Keratinocyte (primary cell): ENCODE measurements around the gene PDE4C. TPM values are rescaled to one million over a fixed set of nuclear protein-coding genes. Genes with fewer than 3 reads are reported as not detected.

ENCODE experiments used
- DNase-seq: peaks from one replicate; pipeline ENCODE4 v3.0.0-alpha.2; 2011; ENCODE audit warnings: low read depth, missing footprints, low spot score
- FAIRE-seq: peaks from 2 replicates; lab custom pipeline; 2011; peaks lifted over from hg19 to GRCh38; lab: Jason Lieb, UNC
- H2AFZ ChIP-seq: 2 replicates; pipeline ENCODE4 v1.6.0; 2012; ENCODE audit warnings: low read length, control low read depth, inconsistent platforms; ENCODE audit not compliant: control insufficient read depth
- H3K27ac ChIP-seq: 2 replicates; pipeline ENCODE4 v1.5.1; 2011; ENCODE audit warnings: low read length; ENCODE audit not compliant: control insufficient read depth, insufficient read depth
- H3K27me3 ChIP-seq: 3 replicates; pipeline ENCODE4 v1.6.0; 2011; ENCODE audit warnings: low read length; ENCODE audit not compliant: control insufficient read depth, insufficient read depth; ENCODE audit errors: extremely low read depth
- H3K36me3 ChIP-seq, 2 experiments: 2 replicates in 1 of 2; 3 replicates in 1 of 2; pipeline ENCODE4 v1.5.1; 2011; ENCODE audit warnings: low read length in 2 of 2, mild to moderate bottlenecking in 1 of 2; ENCODE audit not compliant: control insufficient read depth in 2 of 2, insufficient read depth in 2 of 2; ENCODE audit errors: extremely low read depth in 1 of 2
- H3K4me1 ChIP-seq: 3 replicates; pipeline ENCODE4 v1.5.1; 2011; ENCODE audit warnings: low read length; ENCODE audit not compliant: control insufficient read depth, insufficient read depth; ENCODE audit errors: extremely low read depth
- H3K4me2 ChIP-seq: 3 replicates; pipeline ENCODE4 v1.6.0; 2011; ENCODE audit warnings: low read depth, low read length; ENCODE audit not compliant: control insufficient read depth, insufficient read depth; ENCODE audit errors: extremely low read depth
- H3K4me3 ChIP-seq, 3 experiments: fragments of 200-600 bp in 1 of 3; sonication (generic) in 1 of 3; 2 replicates in 2 of 3; 3 replicates in 1 of 3; pipeline ENCODE4 v1.5.1; 2011 to 2016; ENCODE audit warnings: low read length in 3 of 3, mild to moderate bottlenecking in 3 of 3, control low read depth in 2 of 3, inconsistent platforms in 1 of 3, low read depth in 1 of 3, mixed read lengths in 1 of 3, mixed run types in 1 of 3, moderate library complexity in 1 of 3; ENCODE audit not compliant: control insufficient read depth in 2 of 3, insufficient read depth in 2 of 3; ENCODE audit errors: extremely low read depth in 1 of 3
- H3K79me2 ChIP-seq: 2 replicates; pipeline ENCODE4 v1.6.0; 2012; ENCODE audit warnings: low read length; ENCODE audit not compliant: control insufficient read depth, insufficient read depth
- H3K9ac ChIP-seq: 3 replicates; pipeline ENCODE4 v1.6.0; 2011; ENCODE audit warnings: low read length; ENCODE audit not compliant: control insufficient read depth, insufficient read depth; ENCODE audit errors: extremely low read depth
- H3K9me1 ChIP-seq: 3 replicates; pipeline ENCODE4 v1.6.0; 2011; ENCODE audit warnings: low read length; ENCODE audit not compliant: control insufficient read depth, insufficient read depth; ENCODE audit errors: extremely low read depth
- H3K9me3 ChIP-seq: 2 replicates; pipeline ENCODE4 v1.5.1; 2012; ENCODE audit warnings: low read depth, low read length; ENCODE audit not compliant: control insufficient read depth
- H4K20me1 ChIP-seq: 3 replicates; pipeline ENCODE4 v1.6.0; 2011; ENCODE audit warnings: low read length; ENCODE audit not compliant: control insufficient read depth, insufficient read depth; ENCODE audit errors: extremely low read depth
- EZH2 ChIP-seq: IDR thresholded peaks from one replicate; pipeline ENCODE4 v1.6.1; 2012; ENCODE audit warnings: inconsistent platforms, mild to moderate bottlenecking, low read length, moderate library complexity
- dilution Hi-C: fragments of 300-500 bp; cut with MboI; formaldehyde crosslinking; loops from one replicate; pipeline ENCODE4 v1.7.0; 2020; ENCODE audit warnings: low sequenced_read_pairs; ENCODE audit not compliant: extremely low pct_ligation_motif_present
- polyA plus RNA-seq, 5 experiments: library from polyadenylated mRNA; depleted of rRNA in 3 of 5; stranded (reverse) in 3 of 5; stranded (forward) in 1 of 5; unstranded in 1 of 5; fragments of >200 nt; gene quantifications; 1 replicate in 1 of 5; 2 replicates in 3 of 5; 3 replicates in 1 of 5; pipeline versions ENCODE4 v1.2.1 to v1.2.3, GENCODE V29; 2011 to 2012; ENCODE audit warnings: missing spikeins in 2 of 5, low read depth in 1 of 5, low replicate concordance in 1 of 5
- TF ChIP-seq, protein P1 (sequence below), 3 experiments: IDR thresholded peaks in 1 of 3; conservative IDR thresholded peaks in 1 of 3; optimal IDR thresholded peaks in 1 of 3; 2 replicates in 2 of 3; 3 replicates in 1 of 3; pipeline versions ENCODE3 to v1.5.1; 2011; ENCODE audit warnings: low read length in 3 of 3, mild to moderate bottlenecking in 3 of 3, moderate library complexity in 2 of 3, control low read depth in 1 of 3, inconsistent platforms in 1 of 3; ENCODE audit not compliant: insufficient read depth in 2 of 3; ENCODE audit errors: extremely low read depth in 1 of 3

PDE4C gene
- polyA plus RNA-seq, 1 donor (not counting 4 experiments of a cell fraction or from before 2014, with no cell fraction given): not detected

- no peaks in the 10 kb centered on the region for H3K27me3 ChIP-seq
- no peaks in the 10 kb centered on the region for H3K9me3 ChIP-seq
- DNase-seq (no peak), FAIRE-seq (no peak)
- H4K20me1 ChIP-seq: no peaks in the 10 kb centered on the region
- no peak overlapping the region for H3K9ac ChIP-seq
- no peak overlapping the region for H3K4me3 ChIP-seq
- H2AFZ ChIP-seq: no peak overlapping the region
- no peaks in the 10 kb centered on the region for H3K36me3 ChIP-seq
- dilution Hi-C loops: no loop called here
- H3K79me2 ChIP-seq: no peaks in the 10 kb centered on the region
- no peaks in the 10 kb centered on the region for H3K4me1 ChIP-seq
- TF ChIP-seq EZH2: no peak
- TF ChIP-seq, protein P1, sequence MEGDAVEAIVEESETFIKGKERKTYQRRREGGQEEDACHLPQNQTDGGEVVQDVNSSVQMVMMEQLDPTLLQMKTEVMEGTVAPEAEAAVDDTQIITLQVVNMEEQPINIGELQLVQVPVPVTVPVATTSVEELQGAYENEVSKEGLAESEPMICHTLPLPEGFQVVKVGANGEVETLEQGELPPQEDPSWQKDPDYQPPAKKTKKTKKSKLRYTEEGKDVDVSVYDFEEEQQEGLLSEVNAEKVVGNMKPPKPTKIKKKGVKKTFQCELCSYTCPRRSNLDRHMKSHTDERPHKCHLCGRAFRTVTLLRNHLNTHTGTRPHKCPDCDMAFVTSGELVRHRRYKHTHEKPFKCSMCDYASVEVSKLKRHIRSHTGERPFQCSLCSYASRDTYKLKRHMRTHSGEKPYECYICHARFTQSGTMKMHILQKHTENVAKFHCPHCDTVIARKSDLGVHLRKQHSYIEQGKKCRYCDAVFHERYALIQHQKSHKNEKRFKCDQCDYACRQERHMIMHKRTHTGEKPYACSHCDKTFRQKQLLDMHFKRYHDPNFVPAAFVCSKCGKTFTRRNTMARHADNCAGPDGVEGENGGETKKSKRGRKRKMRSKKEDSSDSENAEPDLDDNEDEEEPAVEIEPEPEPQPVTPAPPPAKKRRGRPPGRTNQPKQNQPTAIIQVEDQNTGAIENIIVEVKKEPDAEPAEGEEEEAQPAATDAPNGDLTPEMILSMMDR (optimal IDR thresholded peaks at IDR 0.05 in 1 of 3, IDR thresholded peaks at IDR 0.05 in 1 of 3, conservative IDR thresholded peaks at IDR 0.05 in 1 of 3; ENCODE audit: extremely low read depth in 1 of 3, insufficient read depth in 2 of 3, low read length in 3 of 3): no peak
- no peak overlapping the region for H3K27ac ChIP-seq
- H3K4me2 ChIP-seq: no peak overlapping the region
- no peaks in the 10 kb centered on the region for H3K9me1 ChIP-seq
Measured at GRCh38 chr19:18269070-18269723, 43.0 kb upstream of the PDE4C start.

DNA sequence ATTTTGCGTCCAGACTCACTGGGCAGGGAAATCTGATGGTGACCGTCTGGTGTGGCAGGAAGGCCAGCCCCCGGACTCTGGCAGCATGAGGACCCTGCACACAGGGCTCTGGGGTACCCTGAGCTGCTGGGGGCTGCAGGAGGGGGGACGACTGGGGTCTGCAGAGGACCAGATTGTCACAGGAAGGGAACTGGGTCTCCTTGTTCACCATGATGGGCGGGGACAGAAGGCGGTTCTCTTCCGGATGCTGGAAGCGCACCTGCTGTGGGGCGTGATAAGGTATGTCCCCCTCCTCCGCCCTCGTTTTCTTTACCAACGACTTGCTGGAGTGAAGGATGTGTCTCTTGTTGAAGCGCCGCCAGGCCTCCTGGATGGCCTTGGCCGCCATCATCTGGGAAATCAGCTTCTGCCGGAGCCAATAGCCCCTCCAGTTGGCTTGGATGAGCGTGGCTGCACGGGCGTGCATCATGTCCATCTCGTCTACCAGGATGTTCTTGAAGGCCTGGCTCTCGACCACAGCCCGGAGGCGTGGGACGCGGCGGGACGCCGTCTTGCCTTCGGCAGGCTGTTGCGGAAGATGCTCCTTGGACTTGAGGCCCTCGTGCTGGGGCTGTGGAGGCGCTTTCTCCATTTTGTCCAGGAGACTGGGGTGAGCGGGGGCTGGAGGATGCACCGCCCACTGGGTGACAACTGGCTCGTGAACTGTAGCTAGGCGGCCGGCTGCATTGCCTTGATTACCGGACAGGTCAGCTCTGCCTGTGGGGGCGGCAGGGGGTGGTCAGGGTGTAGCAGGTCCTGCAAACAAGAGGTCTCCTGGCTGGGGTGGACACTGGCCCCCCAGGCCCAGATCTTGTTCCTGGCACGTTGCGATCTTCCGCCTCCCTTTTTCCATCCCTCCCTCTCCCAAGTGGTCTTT, 40.8 kb upstream of the PDE4C start:
- dilution Hi-C loops: no loop called here
- Histone ChIP-seq H4K20me1 (no peaks in the 10 kb centered on the region), H3K4me2 (no peak overlapping the region), H3K9me1 (no peaks in the 10 kb centered on the region), H3K27me3 (no peaks in the 10 kb centered on the region), H3K9me3 (no peaks in the 10 kb centered on the region), H3K27ac (no peak overlapping the region), H3K36me3 (no peaks in the 10 kb centered on the region), H2AFZ (no peak overlapping the region), H3K9ac (no peak overlapping the region), H3K4me1 (no peaks in the 10 kb centered on the region), H3K4me3 (no peak overlapping the region), H3K79me2 (no peaks in the 10 kb centered on the region)
- no peak for TF ChIP-seq EZH2
- TF ChIP-seq, protein P1 (optimal IDR thresholded peaks at IDR 0.05 in 1 of 3, IDR thresholded peaks at IDR 0.05 in 1 of 3, conservative IDR thresholded peaks at IDR 0.05 in 1 of 3; ENCODE audit: extremely low read depth in 1 of 3, insufficient read depth in 2 of 3, low read length in 3 of 3): no peak
- FAIRE-seq (no peak), DNase-seq (no peak)
